ENCODE measurements around the gene RANBP3L. TPM values are rescaled to one million over a fixed set of nuclear protein-coding genes. Genes with fewer than 3 reads are reported as not detected.

RANBP3L gene
- total and polyA plus RNA-seq, 2 of the 4 experiments (the other 2 are of a cell fraction): not detected

DNA sequence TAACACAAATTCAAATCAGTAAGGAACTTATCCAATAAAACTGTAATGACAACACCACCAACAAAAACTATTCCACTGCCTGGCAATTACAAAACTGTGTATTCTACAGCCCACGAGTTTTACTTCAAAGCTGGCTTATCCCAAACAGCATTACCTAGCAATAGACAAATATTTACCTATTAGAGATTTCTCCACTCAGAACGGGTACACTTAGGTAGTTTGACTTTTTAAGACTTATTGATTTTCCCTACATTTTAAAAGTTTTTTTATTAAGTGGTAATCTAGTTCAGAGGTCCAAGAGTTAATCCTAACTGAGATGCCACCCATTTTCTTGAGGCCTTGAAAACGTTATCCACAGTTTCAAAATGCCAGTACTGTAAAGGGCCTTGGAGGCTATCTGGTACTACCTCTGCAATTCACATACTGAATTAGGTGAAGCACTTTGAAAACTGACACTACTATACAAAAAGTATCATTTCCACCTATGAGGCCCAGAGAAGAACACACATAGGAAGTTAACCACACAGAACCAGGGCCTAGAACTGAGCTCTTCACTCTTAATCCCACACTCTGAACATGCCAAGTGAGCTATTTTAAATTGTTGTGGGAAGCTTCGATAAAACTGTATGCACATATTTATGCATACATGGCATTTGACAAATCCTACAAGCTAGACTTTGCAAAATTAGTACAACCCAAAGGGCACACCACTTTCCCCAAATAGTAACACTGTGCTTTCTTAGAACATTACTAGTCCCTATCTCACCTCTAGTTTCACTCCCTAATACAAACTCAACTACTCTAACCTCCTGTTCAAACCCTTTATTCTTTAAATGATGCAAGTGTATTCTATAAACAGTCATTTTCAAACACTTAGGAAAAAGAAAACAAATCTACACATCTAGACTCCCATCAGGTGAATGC, 62.1 kb downstream of the RANBP3L start:
- Histone ChIP-seq H3K4ac (ENCODE audit: low read depth, low read length) (no peak overlapping the region), H3K79me1 (ENCODE audit: low read depth in 1 of 2, low read length in 2 of 2) (peaks cover 3 to 40% of the 10 kb centered on the region in 2 experiments; a peak in 3 of 4 replicates), H3K14ac (replicated peaks; ENCODE audit: low read depth, low read length) (0 out of 2 replicates have a peak overlapping the region, but pooled peaks have one; percentile 33), H3K4me2 (ENCODE audit: low read depth, low read length) (peak overlapping the region; percentile 87), H2AK5ac (ENCODE audit: low read depth, low read length) (no peak overlapping the region), H4K8ac (ENCODE audit: low read depth in 2 of 2, low read length in 2 of 2) (no peak overlapping the region; a peak in 1 of 4 replicates), H3K9ac (ENCODE audit: low read depth, low read length) (peak overlapping the region; percentile 91; the same call in 1 of the 2 replicates), H2BK20ac (ENCODE audit: low read depth, low read length) (no peak overlapping the region), H3K9me3 (ENCODE audit: control insufficient read depth, insufficient read depth, low read length) (no peaks in the 10 kb centered on the region), H3K36me3 (ENCODE audit: control insufficient read depth, insufficient read depth, low read length) (no peaks in the 10 kb centered on the region), H4K91ac (ENCODE audit: insufficient read depth, low read depth, low read length) (no peak overlapping the region), H2BK15ac (ENCODE audit: low read depth, low read length) (no peak overlapping the region), H3K23ac (ENCODE audit: low read depth, low read length) (0 out of 2 replicates have a peak overlapping the region, but pooled peaks have one; percentile 11), H4K5ac (ENCODE audit: low read depth, low read length) (no peak overlapping the region), H2BK5ac (ENCODE audit: low read depth, low read length, poor library complexity, severe bottlenecking) (peak overlapping the region; percentile 10), H3K56ac (ENCODE audit: extremely low read depth, insufficient read depth, low read length) (no peak overlapping the region), H3K4me3 (ENCODE audit: insufficient read depth, low read depth, low read length) (no peak overlapping the region), H2BK120ac (ENCODE audit: low read depth, low read length) (no peak overlapping the region), H3K18ac (ENCODE audit: low read depth, low read length) (no peak overlapping the region), H3K27me3 (ENCODE audit: control insufficient read depth, insufficient read depth, low read length) (no peaks in the 10 kb centered on the region), H3K4me1 (ENCODE audit: control insufficient read depth, insufficient read depth, low read length) (peaks cover 4% of the 10 kb centered on the region), H4K20me1 (ENCODE audit: insufficient read depth, low read length) (no peaks in the 10 kb centered on the region), H2AK9ac (replicated peaks; ENCODE audit: low read depth, low read length, poor library complexity) (no peak overlapping the region), H2AFZ (replicated peaks; ENCODE audit: low read length, poor library complexity) (no peak overlapping the region), H3K9me1 (ENCODE audit: insufficient read depth, low read length) (0 out of 2 replicates have a peak, but pooled peaks cover 3% of the 10 kb centered on the region), H3K27ac (ENCODE audit: insufficient read depth, low read length) (no peak overlapping the region)
- no peak for TF ChIP-seq RFX5 (IDR thresholded peaks at IDR 0.05; ENCODE audit: low read depth, low read length)
- no peak for TF ChIP-seq RCOR1 (IDR thresholded peaks at IDR 0.05; ENCODE audit: insufficient replicate concordance, low read length)
- no peak for TF ChIP-seq RAD21 (IDR thresholded peaks at IDR 0.05; ENCODE audit: low read length)
- TF ChIP-seq, protein P1, sequence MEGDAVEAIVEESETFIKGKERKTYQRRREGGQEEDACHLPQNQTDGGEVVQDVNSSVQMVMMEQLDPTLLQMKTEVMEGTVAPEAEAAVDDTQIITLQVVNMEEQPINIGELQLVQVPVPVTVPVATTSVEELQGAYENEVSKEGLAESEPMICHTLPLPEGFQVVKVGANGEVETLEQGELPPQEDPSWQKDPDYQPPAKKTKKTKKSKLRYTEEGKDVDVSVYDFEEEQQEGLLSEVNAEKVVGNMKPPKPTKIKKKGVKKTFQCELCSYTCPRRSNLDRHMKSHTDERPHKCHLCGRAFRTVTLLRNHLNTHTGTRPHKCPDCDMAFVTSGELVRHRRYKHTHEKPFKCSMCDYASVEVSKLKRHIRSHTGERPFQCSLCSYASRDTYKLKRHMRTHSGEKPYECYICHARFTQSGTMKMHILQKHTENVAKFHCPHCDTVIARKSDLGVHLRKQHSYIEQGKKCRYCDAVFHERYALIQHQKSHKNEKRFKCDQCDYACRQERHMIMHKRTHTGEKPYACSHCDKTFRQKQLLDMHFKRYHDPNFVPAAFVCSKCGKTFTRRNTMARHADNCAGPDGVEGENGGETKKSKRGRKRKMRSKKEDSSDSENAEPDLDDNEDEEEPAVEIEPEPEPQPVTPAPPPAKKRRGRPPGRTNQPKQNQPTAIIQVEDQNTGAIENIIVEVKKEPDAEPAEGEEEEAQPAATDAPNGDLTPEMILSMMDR (conservative IDR thresholded peaks at IDR 0.05; ENCODE audit: low read depth, low read length): no peak
- no peak for TF ChIP-seq USF2 (IDR thresholded peaks at IDR 0.05; ENCODE audit: low read depth, low read length)
- TF ChIP-seq CHD1 (IDR thresholded peaks at IDR 0.05; ENCODE audit: low read depth, low read length): no peak
- TF ChIP-seq FOS (IDR thresholded peaks at IDR 0.05; ENCODE audit: low read depth, low read length): no peak
- no peak for TF ChIP-seq SMC3 (IDR thresholded peaks at IDR 0.05; ENCODE audit: low read depth, low read length)
- DNase-seq (no peak), ATAC-seq (ENCODE audit: low read depth) (no peak)
- in situ Hi-C loops (cut with MboI; ENCODE audit: low sequenced_read_pairs): no loop called here
- ChIA-PET CTCF (interaction anchor here (0.6 kb wide), 1 partner anchor 66 kb away, joined by 3 read pairs; no protein-coding TSS in a partner anchor), POLR2A (ENCODE audit: unreplicated experiment) (interaction anchor here (0.6 kb wide), 1 partner anchor 35 kb away, joined by 9 read pairs; no protein-coding TSS in a partner anchor)
- dilution Hi-C loops (cut with HindIII; ENCODE audit: low sequenced_read_pairs, unreplicated experiment): no loop called here
- WGBS, 2 experiments (ENCODE audit: extremely low coverage in 2 of 2, insufficient read length in 1 of 2): no CpG with 5 or more reads among the region's 4 CpGs
- no TSS peak for BruUV-seq (replicated peaks)
- intact Hi-C loops (cut with micrococcal nuclease): loop anchor here (1.0 to 10.0 kb wide), 4 partner anchors 37 to 635 kb away; partner anchors contain the start of genes NIPBL and SKP2

Data from IMR-90 (cell line).